HG03342 (cell line): ENCODE data around the gene WIPF2.

ENCODE experiments used
- ATAC-seq: cut with Tn5 transposase; IDR thresholded peaks from one replicate; pipeline ENCODE4 v1.9.1; 2021; ENCODE audit warnings: mild to moderate bottlenecking, moderate library complexity; ENCODE audit not compliant: unreplicated experiment

The WIPF2 gene

GRCh38 chr17:40244255-40244654 is 25.2 kb downstream of the WIPF2 start:
- no peak for ATAC-seq

DNA sequence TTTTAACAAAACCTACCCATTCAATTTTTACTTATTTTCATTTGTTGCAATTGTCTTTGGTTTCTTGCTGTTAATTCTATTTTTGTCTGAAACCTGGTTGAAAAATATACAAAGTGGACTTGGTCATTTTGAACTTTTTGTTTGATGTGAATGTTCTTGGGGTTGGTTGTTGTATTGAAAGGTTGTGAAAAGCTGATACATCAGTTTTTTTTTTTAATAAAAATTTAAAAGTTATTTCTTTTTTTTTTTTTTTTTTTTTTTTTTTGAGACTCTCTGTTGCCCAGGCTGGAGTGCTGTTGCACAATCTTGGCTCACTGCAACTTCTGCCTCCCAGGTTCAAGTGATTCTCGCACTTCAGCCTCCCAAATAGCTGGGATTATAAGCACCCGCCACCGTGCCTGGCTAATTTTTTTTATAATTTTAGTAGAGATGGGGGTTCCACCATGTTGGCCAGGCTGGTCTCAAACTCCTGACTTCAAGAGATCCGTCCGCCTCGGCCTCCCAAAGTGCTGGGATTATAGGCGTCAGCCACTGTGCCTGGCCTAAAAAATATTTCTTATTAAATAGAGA is 28.9 kb downstream of the WIPF2 start:
- no peak for ATAC-seq

GRCh38 chr17:40248507-40248906 is 29.4 kb downstream of the WIPF2 start:
- no peak for ATAC-seq

GRCh38 chr17:40251576-40251975 is 32.5 kb downstream of the WIPF2 start:
- no peak for ATAC-seq

- no peak for ATAC-seq
Measured at GRCh38 chr17:40253565-40253964, 34.5 kb downstream of the WIPF2 start.

- ATAC-seq, result no peak
Measured at GRCh38 chr17:40259505-40259904, 40.4 kb downstream of the WIPF2 start.

- ATAC-seq, result no peak
Measured at GRCh38 chr17:40260528-40260927, 41.4 kb downstream of the WIPF2 start.

- ATAC-seq, result no peak
Measured at GRCh38 chr17:40264458-40265185, 45.5 kb downstream of the WIPF2 start.

DNA sequence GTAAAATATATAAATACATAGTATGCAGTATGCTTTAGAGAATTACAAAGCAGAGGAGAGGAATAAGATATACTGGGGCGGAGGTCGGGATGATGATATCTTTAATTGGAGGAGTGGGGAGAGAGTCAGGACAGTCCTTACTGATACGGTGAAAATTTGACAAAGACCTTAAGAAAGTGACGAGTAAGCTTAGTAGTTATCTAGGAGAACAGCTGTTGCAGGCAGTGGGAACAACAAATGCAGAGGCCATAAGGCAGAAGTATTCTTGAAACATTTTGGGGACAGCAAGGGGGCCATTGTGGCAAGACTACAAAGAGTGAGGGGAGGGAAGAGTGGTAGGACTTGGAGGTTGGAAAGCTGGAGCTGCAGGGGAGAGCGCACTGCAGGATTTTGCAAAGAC is 46.2 kb downstream of the WIPF2 start:
- ATAC-seq, result no peak

GRCh38 chr17:40266882-40267281 is 47.8 kb downstream of the WIPF2 start:
- no peak for ATAC-seq

DNA sequence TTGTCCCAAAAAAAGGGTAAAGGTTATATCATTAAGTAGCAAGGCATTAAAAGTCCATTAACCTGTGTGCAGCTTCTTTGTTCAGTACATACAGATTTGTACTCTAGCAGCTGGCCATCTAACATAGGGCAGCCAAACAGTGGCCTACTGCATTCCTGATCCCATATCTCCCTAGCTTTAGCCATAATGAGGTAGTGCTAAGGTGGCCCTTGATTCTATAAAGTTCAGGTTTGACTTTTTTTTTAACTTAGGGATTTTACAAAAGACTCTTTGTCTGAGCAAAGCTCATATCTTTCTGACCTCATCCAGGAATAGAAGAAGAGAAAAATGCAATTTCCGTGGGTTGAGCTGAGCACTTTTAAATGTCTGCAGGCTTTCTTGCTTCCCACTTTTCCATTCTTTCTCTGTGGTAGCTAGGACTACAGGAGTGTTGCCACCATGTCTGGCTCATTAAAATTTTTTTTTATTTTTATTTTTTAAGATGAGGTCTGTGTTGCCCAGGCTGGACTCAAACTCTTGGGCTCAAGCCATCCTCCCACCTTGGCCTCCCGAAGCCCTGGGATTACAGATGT is 49.1 kb downstream of the WIPF2 start:
- ATAC-seq, result no peak

DNA sequence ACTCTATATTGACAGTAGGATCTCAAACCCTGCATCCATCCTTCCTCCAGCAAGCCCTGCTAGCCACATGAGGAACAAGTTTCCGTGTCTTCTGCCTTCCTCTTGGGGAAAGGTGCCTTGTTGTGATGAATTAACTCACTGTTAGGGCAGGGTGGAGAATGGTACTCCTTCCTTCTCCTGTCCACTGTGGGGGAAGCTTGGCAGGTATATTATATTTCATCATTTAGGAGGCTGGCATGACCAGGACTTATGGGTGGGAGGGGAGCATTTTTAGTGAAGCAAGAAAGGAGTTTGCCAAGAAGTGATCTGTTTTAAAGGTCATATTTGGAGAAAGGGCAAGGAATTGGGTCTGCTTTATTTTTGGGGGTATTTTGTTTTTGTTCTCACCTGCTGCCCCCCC is 59.3 kb downstream of the WIPF2 start:
- ATAC-seq, result no peak

DNA sequence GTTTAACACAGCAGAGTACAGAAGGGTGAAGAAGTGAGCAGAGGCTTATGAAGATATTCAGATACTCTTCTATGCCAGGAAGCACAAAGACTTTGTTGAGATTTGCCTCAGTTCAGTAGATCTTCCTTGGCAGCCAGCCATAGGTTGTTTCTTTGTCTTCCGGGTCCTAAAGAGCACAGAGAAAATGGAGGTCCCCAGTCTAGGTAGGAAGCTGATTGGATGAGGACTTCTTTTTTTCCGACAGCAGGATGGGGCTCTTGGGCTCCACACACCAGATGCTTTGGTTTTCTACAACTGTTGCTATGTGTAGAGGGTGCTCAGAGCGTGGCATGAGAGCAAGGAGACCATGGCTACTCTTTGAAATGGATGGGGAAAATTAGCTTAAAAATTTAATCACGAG is 60.3 kb downstream of the WIPF2 start:
- ATAC-seq, result no peak

- ATAC-seq, result no peak
Measured at GRCh38 chr17:40281663-40282062, 62.6 kb downstream of the WIPF2 start.

DNA sequence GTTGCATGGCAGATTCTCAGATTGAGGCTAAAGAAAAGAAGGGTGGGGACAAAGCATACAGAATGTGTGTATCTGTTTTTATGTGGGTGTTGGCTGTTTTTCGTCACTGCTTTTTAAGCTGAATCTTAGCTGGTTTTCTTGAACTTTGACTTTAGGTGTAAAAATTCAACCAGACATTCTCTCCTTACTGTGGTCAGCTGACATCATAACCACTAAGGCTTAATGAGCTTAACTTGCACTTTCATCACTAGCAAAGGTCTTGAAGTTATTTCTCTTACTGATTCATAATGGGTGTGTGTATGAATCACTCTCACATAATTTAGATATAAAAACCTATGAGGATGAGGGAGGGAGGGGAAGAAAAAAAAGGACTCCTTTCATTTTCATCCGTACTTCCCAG is 64.6 kb downstream of the WIPF2 start:
- ATAC-seq, result no peak

GRCh38 chr17:40284085-40284713 is 65.1 kb downstream of the WIPF2 start:
- no peak for ATAC-seq

DNA sequence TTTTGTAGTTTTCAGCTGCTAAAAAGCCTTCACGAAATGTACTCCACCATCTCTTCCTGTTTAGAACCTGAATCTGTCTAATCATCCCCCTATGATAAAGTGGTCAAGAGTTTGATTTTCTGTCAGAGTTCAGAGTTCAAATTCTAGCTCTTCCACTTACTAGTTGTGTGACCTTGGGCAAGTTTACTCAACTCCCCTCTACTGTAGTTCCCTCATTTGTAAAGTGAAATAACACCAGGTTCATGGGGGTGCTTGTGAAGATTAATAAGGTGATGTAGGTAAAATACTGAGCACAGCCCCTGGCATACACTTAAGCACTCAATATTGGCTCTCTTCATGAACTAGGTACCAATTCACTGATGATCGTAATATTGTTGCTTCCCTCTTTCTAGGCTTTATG is 67.4 kb downstream of the WIPF2 start:
- no peak for ATAC-seq

GRCh38 chr17:40287159-40287493 is 68.0 kb downstream of the WIPF2 start:
- no peak for ATAC-seq

DNA sequence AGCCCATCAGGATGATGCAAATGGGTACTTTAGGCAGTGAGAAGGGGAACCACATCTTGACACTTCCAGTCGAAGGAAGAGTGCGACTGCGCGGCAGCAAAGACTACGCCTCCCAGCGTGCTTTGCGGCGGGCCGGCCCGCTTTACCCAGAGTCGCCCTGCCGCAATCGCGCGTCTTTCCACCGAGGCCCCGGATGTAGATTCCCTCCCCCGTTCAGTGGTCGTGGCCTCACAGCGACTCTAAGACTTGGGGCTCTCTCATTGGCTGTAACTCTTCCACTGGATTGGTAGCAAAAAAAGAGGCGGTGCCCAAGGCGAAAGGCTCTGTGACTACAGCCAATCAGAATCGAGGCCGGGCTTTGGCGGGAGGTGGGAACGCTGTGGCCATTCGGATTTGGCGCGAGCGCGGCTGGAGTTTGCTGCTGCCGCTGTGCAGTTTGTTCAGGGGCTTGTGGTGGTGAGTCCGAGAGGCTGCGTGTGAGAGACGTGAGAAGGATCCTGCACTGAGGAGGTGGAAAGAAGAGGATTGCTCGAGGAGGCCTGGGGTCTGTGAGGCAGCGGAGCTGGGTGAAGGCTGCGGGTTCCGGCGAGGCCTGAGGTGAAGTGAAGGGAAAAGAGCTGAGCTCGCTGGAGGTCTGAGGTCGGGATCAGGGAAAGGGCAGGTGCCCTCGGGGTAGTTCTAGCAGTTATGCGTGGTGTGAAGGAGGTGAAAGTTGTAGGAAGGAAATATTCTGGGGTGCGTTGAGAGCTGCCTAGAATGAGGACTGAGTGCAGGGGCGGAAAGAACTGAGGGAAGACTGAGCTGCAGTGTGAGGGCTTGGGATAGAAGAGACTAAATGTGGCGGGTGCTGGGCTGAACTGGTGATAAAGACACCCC is 68.6 kb downstream of the WIPF2 start, which contains the start of gene CDC6:
Gene CDC6, plus strand, starts transcription at position 386 of the 876 bp plus-strand sequence. CDS start 1,542 bp downstream, outside the sequence.
- peak; percentile 93 for ATAC-seq

- ATAC-seq, result no peak
Measured at GRCh38 chr17:40290629-40291280, 71.7 kb downstream of the WIPF2 start.

GRCh38 chr17:40291281-40291664 is 72.2 kb downstream of the WIPF2 start:
- no peak for ATAC-seq
